ENCODE data around the gene CD59.
"Not testable (repeated sequence)": the region's sequence is repeated elsewhere in the genome, so short reads cannot be mapped to it uniquely, and the experiment has no call there.

CD59 gene

GRCh38 chr11:33664166-33664565, 72.1 kb downstream of the CD59 start:
- no peak for TF ChIP-seq CTCF (conservative IDR thresholded peaks at IDR 0.05; ENCODE audit: low read depth, low read length)
- no peak for DNase-seq (ENCODE audit: low read depth)
- H3K4me3 ChIP-seq (ENCODE audit: low read depth, low read length) = no peak overlapping the region

- DNase-seq (ENCODE audit: low read depth) = no peak
- no peak for TF ChIP-seq CTCF (conservative IDR thresholded peaks at IDR 0.05; ENCODE audit: low read depth, low read length)
- no peak overlapping the region for H3K4me3 ChIP-seq (ENCODE audit: low read depth, low read length)
These were observed 73.1 kb downstream of the CD59 start for GRCh38 chr11:33663121-33663520.

GRCh38 chr11:33661526-33661925, 74.7 kb downstream of the CD59 start:
- H3K4me3 ChIP-seq (ENCODE audit: low read depth, low read length); DNase-seq (ENCODE audit: low read depth): not testable (repeated sequence)

- no peak overlapping the region for H3K4me3 ChIP-seq (ENCODE audit: low read depth, low read length)
- TF ChIP-seq CTCF (conservative IDR thresholded peaks at IDR 0.05; ENCODE audit: low read depth, low read length) = no peak
- DNase-seq (ENCODE audit: low read depth) = no peak
These were observed 75.3 kb downstream of the CD59 start for GRCh38 chr11:33660962-33661361.

- no peak for DNase-seq (ENCODE audit: low read depth)
- no peak overlapping the region for H3K4me3 ChIP-seq (ENCODE audit: low read depth, low read length)
- no peak for TF ChIP-seq CTCF (conservative IDR thresholded peaks at IDR 0.05; ENCODE audit: low read depth, low read length)
These were observed 76.7 kb downstream of the CD59 start for GRCh38 chr11:33659370-33660139.

- no peak for DNase-seq (ENCODE audit: low read depth)
- no peak overlapping the region for H3K4me3 ChIP-seq (ENCODE audit: low read depth, low read length)
- no peak for TF ChIP-seq CTCF (conservative IDR thresholded peaks at IDR 0.05; ENCODE audit: low read depth, low read length)
These were observed 77.9 kb downstream of the CD59 start for GRCh38 chr11:33658195-33658900.

- TF ChIP-seq CTCF (conservative IDR thresholded peaks at IDR 0.05; ENCODE audit: low read depth, low read length) = no peak
- H3K4me3 ChIP-seq (ENCODE audit: low read depth, low read length) = no peak overlapping the region
- no peak for DNase-seq (ENCODE audit: low read depth)
These were observed 78.5 kb downstream of the CD59 start for GRCh38 chr11:33657757-33658156.

Measured in choroid plexus epithelial cell (primary cell).